Stimulated activated CD4-positive, alpha-beta T cell treated with anti-CD3 and anti-CD28 coated beads, TNF-alpha, amount 100 ng/mL, for 1 hour (primary cell): ENCODE results near the gene CDK17.
"Not testable (repeated sequence)": the region's sequence is repeated elsewhere in the genome, so short reads cannot be mapped to it uniquely, and the experiment has no call there.

Experiments used
- DNase-seq, 3 donors: peaks; one replicate each; pipeline ENCODE4 v3.0.0-alpha.2; 2020; ENCODE audit warnings: low read depth in 3 of 3, low spot score in 1 of 3

CDK17 gene

GRCh38 chr12:96359328-96359727 lies 40.9 kb downstream of the CDK17 start:
- no peak for DNase-seq

GRCh38 chr12:96356831-96357230 lies 43.4 kb downstream of the CDK17 start:
- no peak for DNase-seq

- no peak for DNase-seq
Measured at GRCh38 chr12:96354844-96355534, 45.2 kb downstream of the CDK17 start.

GRCh38 chr12:96354326-96354725 lies 45.9 kb downstream of the CDK17 start:
- no peak for DNase-seq

- DNase-seq = no peak
Measured at GRCh38 chr12:96352161-96352835, 47.9 kb downstream of the CDK17 start.

GRCh38 chr12:96350982-96351381 lies 49.3 kb downstream of the CDK17 start:
- no peak for DNase-seq

GRCh38 chr12:96347130-96347699 lies 53.0 kb downstream of the CDK17 start:
- no peak for DNase-seq

GRCh38 chr12:96346716-96347115 lies 53.5 kb downstream of the CDK17 start:
- not testable (repeated sequence) for DNase-seq

GRCh38 chr12:96344124-96344695 lies 56.0 kb downstream of the CDK17 start:
- DNase-seq = no peak

GRCh38 chr12:96343347-96343954 lies 56.8 kb downstream of the CDK17 start:
- no peak for DNase-seq

GRCh38 chr12:96339666-96340065 lies 60.6 kb downstream of the CDK17 start:
- not testable (repeated sequence) for DNase-seq

GRCh38 chr12:96338852-96339471 lies 61.3 kb downstream of the CDK17 start:
- no peak for DNase-seq

GRCh38 chr12:96337953-96338352 lies 62.3 kb downstream of the CDK17 start:
- DNase-seq = no peak

GRCh38 chr12:96336489-96336888 lies 63.8 kb downstream of the CDK17 start:
- no peak for DNase-seq

GRCh38 chr12:96335270-96335669 lies 65.0 kb downstream of the CDK17 start:
- DNase-seq = no peak

GRCh38 chr12:96334502-96334901 lies 65.7 kb downstream of the CDK17 start:
- no peak for DNase-seq

GRCh38 chr12:96329545-96329944 lies 70.7 kb downstream of the CDK17 start:
- no peak for DNase-seq

GRCh38 chr12:96329018-96329417 lies 71.2 kb downstream of the CDK17 start:
- no peak for DNase-seq

GRCh38 chr12:96327889-96328288 lies 72.3 kb downstream of the CDK17 start:
- DNase-seq = no peak

- no peak for DNase-seq
Measured at GRCh38 chr12:96327346-96327745, 72.9 kb downstream of the CDK17 start.

- DNase-seq = no peak
Measured at GRCh38 chr12:96326628-96327227, 73.5 kb downstream of the CDK17 start.
